Subcutaneous abdominal adipose tissue (tissue), 5 donors: Measurements from ENCODE around the gene IQSEC3.
"Not testable (repeated sequence)": the region's sequence is repeated elsewhere in the genome, so short reads cannot be mapped to it uniquely, and the experiment has no call there.

ENCODE experiments used
- H3K27ac ChIP-seq: one replicate; pipeline ENCODE4 v1.7.0; 2013; ENCODE audit warnings: low read depth, mild to moderate bottlenecking, inconsistent platforms, low read length, moderate library complexity
- H3K27me3 ChIP-seq, 5 donors: one replicate each; pipeline ENCODE4 v1.7.0; 2013; ENCODE audit warnings: low read length in 5 of 5, inconsistent platforms in 1 of 5; ENCODE audit not compliant: control insufficient read depth in 5 of 5, insufficient read depth in 4 of 5
- H3K36me3 ChIP-seq, 5 donors: one replicate each; pipeline ENCODE4 v1.7.0; 2013; ENCODE audit warnings: low read length in 5 of 5; ENCODE audit not compliant: control insufficient read depth in 5 of 5, insufficient read depth in 5 of 5
- H3K4me1 ChIP-seq, 5 donors: one replicate each; pipeline ENCODE4 v1.7.0; 2013; ENCODE audit warnings: low read length in 5 of 5, mild to moderate bottlenecking in 3 of 5, moderate library complexity in 1 of 5; ENCODE audit not compliant: control insufficient read depth in 5 of 5, insufficient read depth in 5 of 5
- H3K4me3 ChIP-seq, 5 donors: one replicate each; pipeline ENCODE4 v1.7.0; 2013; ENCODE audit warnings: low read length in 5 of 5, low read depth in 1 of 5
- H3K9ac ChIP-seq, 5 donors: one replicate each; pipeline ENCODE4 v1.7.0; 2013; ENCODE audit warnings: low read length in 5 of 5, mild to moderate bottlenecking in 4 of 5, moderate library complexity in 3 of 5
- H3K9me3 ChIP-seq, 5 donors: one replicate each; pipeline ENCODE4 v1.7.0; 2013; ENCODE audit warnings: low read length in 5 of 5; ENCODE audit not compliant: control insufficient read depth in 5 of 5
- donor health status: healthy.
- donor health status: healthy.
- donor health status: healthy.
- donor health status: healthy.
- donor health status: healthy.

Gene IQSEC3

DNA sequence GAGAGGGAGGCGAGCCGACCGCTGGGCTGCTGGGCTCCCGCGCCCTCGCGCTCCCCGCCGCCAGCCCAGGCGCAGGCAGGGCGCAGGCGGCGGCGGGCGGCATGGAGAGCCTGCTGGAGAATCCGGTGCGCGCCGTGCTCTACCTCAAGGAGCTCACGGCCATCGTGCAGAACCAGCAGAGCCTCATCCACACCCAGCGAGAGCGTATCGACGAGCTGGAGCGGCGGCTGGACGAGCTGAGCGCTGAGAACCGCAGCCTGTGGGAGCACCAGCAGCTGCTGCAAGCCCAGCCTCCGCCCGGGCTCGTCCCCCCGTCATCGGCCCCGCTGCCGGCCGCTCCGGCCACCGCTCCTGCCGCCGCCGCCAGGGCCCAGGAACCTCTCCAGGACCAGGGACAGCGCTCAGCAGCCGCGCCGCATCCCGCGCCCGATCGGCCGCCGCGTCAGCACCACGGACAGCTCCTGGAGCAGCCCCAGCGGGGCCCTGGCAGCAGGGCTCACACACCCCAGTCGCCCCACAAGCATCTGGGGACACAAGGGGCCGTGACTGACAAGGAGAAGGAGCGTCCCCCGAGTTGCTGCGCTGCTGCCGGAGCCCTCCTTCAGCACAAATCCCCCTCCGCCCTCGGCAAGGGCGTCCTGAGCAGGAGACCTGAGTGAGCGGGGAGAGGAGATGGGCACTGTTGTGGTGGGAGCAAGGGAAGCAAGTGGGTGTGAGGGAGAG lies 376 bp downstream of the IQSEC3 start:
- not testable (repeated sequence) for H3K36me3 ChIP-seq, H3K9ac ChIP-seq, H3K4me3 ChIP-seq, H3K4me1 ChIP-seq, H3K27ac ChIP-seq, H3K9me3 ChIP-seq
- H3K27me3 ChIP-seq, result peaks cover 0 to 11% (median 5%) of the 10 kb centered on the region in 5 donors

DNA sequence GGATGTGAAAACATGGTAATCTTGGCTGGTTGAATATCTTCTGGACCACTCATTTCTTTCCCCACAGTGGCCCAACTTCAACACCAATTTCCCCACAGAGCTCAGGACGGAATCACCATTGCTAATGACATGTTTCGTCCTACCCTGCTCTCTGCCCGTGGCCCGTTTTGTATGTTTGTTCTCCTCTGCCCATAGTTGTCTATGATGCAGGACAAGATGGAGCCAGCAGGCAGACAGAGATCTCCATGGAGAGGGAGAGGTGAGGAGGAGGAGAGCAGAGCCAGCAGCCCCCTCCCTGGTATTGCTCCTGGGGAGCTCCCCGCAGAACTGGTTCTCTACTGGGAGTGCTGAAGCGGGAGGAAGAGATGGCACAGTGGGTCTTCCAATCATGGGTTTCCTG lies 3.1 kb downstream of the IQSEC3 start:
- H3K9me3 ChIP-seq, H3K4me3 ChIP-seq, H3K4me1 ChIP-seq, H3K9ac ChIP-seq, H3K27me3 ChIP-seq, H3K36me3 ChIP-seq, H3K27ac ChIP-seq: not testable (repeated sequence)

GRCh38 chr12:70541-70940 lies 4.0 kb downstream of the IQSEC3 start:
- H3K9ac ChIP-seq, H3K4me3 ChIP-seq, H3K9me3 ChIP-seq, H3K27ac ChIP-seq, H3K27me3 ChIP-seq, H3K36me3 ChIP-seq, H3K4me1 ChIP-seq: not testable (repeated sequence)

- not testable (repeated sequence) for H3K4me3 ChIP-seq, H3K4me1 ChIP-seq, H3K27ac ChIP-seq, H3K36me3 ChIP-seq, H3K9ac ChIP-seq, H3K9me3 ChIP-seq
- H3K27me3 ChIP-seq, result peaks cover 0 to 17% (median 5%) of the 10 kb centered on the region in 5 donors
Measured at GRCh38 chr12:72018-72417, 5.5 kb downstream of the IQSEC3 start.

DNA sequence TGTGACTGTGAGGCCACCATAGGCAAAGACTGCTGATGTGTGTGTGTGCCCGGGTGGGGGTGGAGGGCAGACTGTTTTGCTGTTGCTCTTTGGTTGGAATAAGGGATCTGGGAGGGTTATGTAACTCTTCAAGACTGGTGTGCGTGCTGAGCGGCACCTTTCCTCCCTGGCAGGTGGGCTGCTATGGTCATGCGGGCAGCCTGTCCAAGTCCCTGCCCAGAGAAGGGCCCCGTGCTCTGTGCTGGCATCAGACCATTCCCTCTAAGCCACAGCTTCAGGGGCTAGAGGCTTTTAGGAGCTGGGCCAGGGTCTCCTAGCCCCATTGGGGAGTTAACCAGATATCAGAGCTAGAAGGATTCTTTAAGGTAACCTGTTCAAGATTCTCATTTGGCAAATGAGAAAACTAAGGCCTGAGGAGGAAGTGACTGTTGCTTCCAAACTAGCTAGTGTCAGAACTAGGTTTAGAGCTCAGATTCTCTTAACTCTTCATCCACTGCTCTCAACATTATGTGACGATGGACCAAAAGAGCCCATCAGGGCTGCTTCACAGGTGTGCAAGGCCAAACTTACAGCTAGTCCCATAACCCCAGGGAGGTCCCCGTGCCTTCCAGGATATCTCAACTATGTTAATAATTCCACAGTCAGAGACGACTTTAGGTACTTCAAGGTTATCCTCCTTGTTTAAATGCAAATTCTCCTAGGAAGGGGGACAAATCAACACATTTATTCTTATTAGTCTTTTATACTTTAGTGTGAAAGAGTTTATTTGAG lies 8.0 kb downstream of the IQSEC3 start:
- H3K27me3 ChIP-seq, result peaks cover 8 to 23% (median 12%) of the 10 kb centered on the region in 5 donors
- not testable (repeated sequence) for H3K4me1 ChIP-seq, H3K9ac ChIP-seq, H3K27ac ChIP-seq, H3K36me3 ChIP-seq, H3K9me3 ChIP-seq, H3K4me3 ChIP-seq

DNA sequence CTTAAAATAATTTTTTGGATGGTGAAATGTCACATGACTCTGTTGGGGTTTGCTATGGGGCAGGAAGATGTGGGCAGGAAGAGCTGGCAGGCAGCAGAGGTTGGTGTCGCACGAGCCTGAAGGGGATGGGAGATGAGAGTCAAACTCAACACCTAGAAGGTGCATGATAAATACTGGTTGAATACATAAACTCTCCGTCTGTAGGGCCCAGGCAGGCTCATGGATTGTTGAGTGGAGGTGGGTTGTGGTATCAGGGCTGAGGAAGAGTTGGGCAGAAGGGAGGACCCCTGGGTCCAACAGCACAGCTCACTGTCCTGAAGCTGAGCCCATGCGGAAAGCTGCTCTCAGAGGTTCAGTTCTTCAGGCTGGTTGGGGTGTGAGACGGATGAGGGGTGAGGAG lies 9.0 kb downstream of the IQSEC3 start:
- peaks cover 9 to 19% (median 13%) of the 10 kb centered on the region in 5 donors for H3K27me3 ChIP-seq
- H3K9ac ChIP-seq, H3K9me3 ChIP-seq, H3K4me3 ChIP-seq, H3K27ac ChIP-seq, H3K4me1 ChIP-seq, H3K36me3 ChIP-seq: not testable (repeated sequence)

- not testable (repeated sequence) for H3K36me3 ChIP-seq, H3K27ac ChIP-seq, H3K9me3 ChIP-seq, H3K4me3 ChIP-seq, H3K4me1 ChIP-seq, H3K9ac ChIP-seq
- peaks cover 9 to 24% (median 17%) of the 10 kb centered on the region in 5 donors for H3K27me3 ChIP-seq
Measured at GRCh38 chr12:76102-76501, 9.5 kb downstream of the IQSEC3 start.

DNA sequence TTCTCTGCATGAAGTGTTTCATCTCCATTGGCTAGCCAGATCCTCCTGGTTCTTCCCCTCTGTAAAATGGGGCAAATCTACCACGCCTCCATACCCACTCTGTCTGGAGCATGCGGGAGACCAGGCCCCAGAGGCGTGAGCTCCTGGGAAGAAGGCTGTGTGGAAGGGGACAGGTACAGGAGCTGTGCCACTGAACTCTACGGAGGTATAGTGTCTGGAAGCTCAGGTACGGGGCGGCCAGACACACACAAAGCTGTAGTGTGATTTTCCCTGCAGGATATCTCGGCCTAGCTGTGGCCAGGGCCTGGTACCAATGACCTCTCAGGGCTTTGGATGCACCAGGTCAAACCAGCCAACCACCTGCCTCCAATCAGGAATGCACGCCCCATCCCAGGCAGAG lies 10.0 kb downstream of the IQSEC3 start:
- not testable (repeated sequence) for H3K36me3 ChIP-seq, H3K27ac ChIP-seq, H3K9me3 ChIP-seq, H3K9ac ChIP-seq, H3K4me1 ChIP-seq, H3K4me3 ChIP-seq
- H3K27me3 ChIP-seq, result peaks cover 9 to 29% (median 20%) of the 10 kb centered on the region in 5 donors

DNA sequence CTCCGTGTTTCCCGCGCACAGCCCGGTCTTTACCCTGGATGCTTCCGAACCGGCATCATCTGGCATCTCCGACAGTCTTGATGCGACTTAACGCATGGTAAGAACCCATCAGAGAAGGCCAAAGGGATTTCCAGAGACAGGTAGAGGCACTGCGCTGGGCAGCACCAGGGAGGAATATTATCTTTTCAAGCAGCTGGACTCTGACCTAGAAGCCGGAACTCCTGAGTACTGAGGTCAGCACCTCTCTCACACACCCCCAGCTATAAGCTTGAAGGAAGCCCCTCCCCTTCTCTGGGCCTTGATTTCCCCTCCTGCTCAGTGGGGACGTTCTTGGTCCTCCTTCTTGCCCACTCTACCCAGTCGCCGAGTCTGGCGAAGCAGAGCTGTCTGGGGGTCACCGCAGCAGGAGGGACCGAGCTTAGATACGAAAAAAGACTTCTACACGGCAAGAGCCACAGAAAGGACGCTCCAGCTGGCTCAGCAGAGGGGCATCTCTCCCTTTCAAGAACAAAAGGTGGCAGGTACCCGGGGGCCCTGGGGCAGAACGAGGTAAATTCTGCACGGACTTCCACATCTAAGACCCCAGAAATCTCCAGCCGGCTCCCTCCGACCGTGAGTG lies 10.6 kb downstream of the IQSEC3 start:
- peaks cover 9 to 31% (median 20%) of the 10 kb centered on the region in 5 donors for H3K27me3 ChIP-seq
- H3K4me1 ChIP-seq, H3K36me3 ChIP-seq, H3K4me3 ChIP-seq, H3K27ac ChIP-seq, H3K9ac ChIP-seq, H3K9me3 ChIP-seq: not testable (repeated sequence)

GRCh38 chr12:77769-78383 lies 11.3 kb downstream of the IQSEC3 start:
- H3K9ac ChIP-seq, result not testable (repeated sequence)

More at GRCh38 chr12:77769-78383, 11.3 kb downstream of the IQSEC3 start:
- H3K4me1 ChIP-seq, H3K4me3 ChIP-seq, H3K27ac ChIP-seq, H3K36me3 ChIP-seq, H3K9me3 ChIP-seq: not testable (repeated sequence)
- peaks cover 9 to 31% (median 20%) of the 10 kb centered on the region in 5 donors for H3K27me3 ChIP-seq
